IMR-90 (cell line): ENCODE data around the gene PHLDB1. TPM values are rescaled to one million over a fixed set of nuclear protein-coding genes. Genes with fewer than 3 reads are reported as not detected.

Experiments
- ATAC-seq: fragments of 200-7000 bp; cut with Tn5 transposase; 2 replicates; pipeline ENCODE4 v1.9.1; 2020; ENCODE audit warnings: low read depth, mild to moderate bottlenecking, moderate library complexity
- BruUV-seq: library from RNA; stranded (reverse); fragments of 400-500 nt; replicated peaks from 2 replicates; lab custom pipeline; 2021; lab: Mats Ljungman, UMichigan
- CTCF ChIA-PET: fragments of 300-600 bp; formaldehyde crosslinking; extraction: SDS; loops from one replicate; lab custom pipeline; 2021; ENCODE audit warnings: antibody characterized with exemption; lab: Yijun Ruan, JAX
- POLR2A ChIA-PET: fragments of 300-600 bp; sonication (Branson Sonifier 250); formaldehyde crosslinking; loops from one replicate; lab custom pipeline; 2022; ENCODE audit warnings: antibody characterized with exemption; ENCODE audit not compliant: unreplicated experiment; lab: Charles Lee
- DNase-seq: peaks from one replicate; pipeline ENCODE4 v3.0.0; 2013
- H2AFZ ChIP-seq: replicated peaks from 2 replicates; pipeline ENCODE3; 2013; ENCODE audit warnings: low read length, mild to moderate bottlenecking; ENCODE audit not compliant: poor library complexity
- H2AK5ac ChIP-seq: 2 replicates; pipeline ENCODE4 v1.6.1; 2013; ENCODE audit warnings: low read depth, low read length, inconsistent platforms
- H2AK9ac ChIP-seq: replicated peaks from 2 replicates; pipeline ENCODE3; 2013; ENCODE audit warnings: mild to moderate bottlenecking, low read depth, low read length, moderate library complexity; ENCODE audit not compliant: poor library complexity
- H2BK120ac ChIP-seq: 2 replicates; pipeline ENCODE4 v1.6.1; 2013; ENCODE audit warnings: low read depth, low read length, inconsistent platforms
- H2BK15ac ChIP-seq: 3 replicates; pipeline ENCODE4 v1.6.1; 2013; ENCODE audit warnings: low read depth, low read length, inconsistent platforms
- H2BK20ac ChIP-seq: 2 replicates; pipeline ENCODE4 v1.6.1; 2013; ENCODE audit warnings: low read depth, mild to moderate bottlenecking, inconsistent platforms, low read length, moderate library complexity
- H2BK5ac ChIP-seq: 2 replicates; pipeline ENCODE4 v1.6.1; 2013; ENCODE audit warnings: mild to moderate bottlenecking, low read depth, low read length, inconsistent platforms; ENCODE audit not compliant: poor library complexity, severe bottlenecking
- H3K14ac ChIP-seq: replicated peaks from 2 replicates; pipeline ENCODE4 v1.6.1; 2013; ENCODE audit warnings: low read depth, low read length, inconsistent platforms
- H3K18ac ChIP-seq: 2 replicates; pipeline ENCODE4 v1.6.1; 2013; ENCODE audit warnings: low read depth, low read length, control low read depth
- H3K23ac ChIP-seq: 2 replicates; pipeline ENCODE4 v1.6.1; 2013; ENCODE audit warnings: low read depth, low read length, inconsistent platforms
- H3K27ac ChIP-seq: 2 replicates; pipeline ENCODE4 v1.5.1; 2013; ENCODE audit warnings: mild to moderate bottlenecking, control low read depth, low read length; ENCODE audit not compliant: insufficient read depth
- H3K27me3 ChIP-seq: 2 replicates; pipeline ENCODE4 v1.6.1; 2013; ENCODE audit warnings: low read length; ENCODE audit not compliant: control insufficient read depth, insufficient read depth
- H3K36me3 ChIP-seq: 2 replicates; pipeline ENCODE4 v1.6.1; 2013; ENCODE audit warnings: low read length, mixed read lengths; ENCODE audit not compliant: control insufficient read depth, insufficient read depth
- H3K4ac ChIP-seq: 2 replicates; pipeline ENCODE4 v1.6.1; 2013; ENCODE audit warnings: low read depth, low read length, inconsistent platforms
- H3K4me1 ChIP-seq: 2 replicates; pipeline ENCODE4 v1.6.1; 2013; ENCODE audit warnings: low read length, mixed read lengths; ENCODE audit not compliant: control insufficient read depth, insufficient read depth
- H3K4me2 ChIP-seq: 2 replicates; pipeline ENCODE4 v1.6.1; 2013; ENCODE audit warnings: low read depth, mild to moderate bottlenecking, control low read depth, low read length, moderate library complexity
- H3K4me3 ChIP-seq: 2 replicates; pipeline ENCODE4 v1.5.1; 2013; ENCODE audit warnings: low read depth, mild to moderate bottlenecking, control low read depth, low read length, moderate library complexity; ENCODE audit not compliant: insufficient read depth
- H3K56ac ChIP-seq: 2 replicates; pipeline ENCODE4 v1.6.1; 2013; ENCODE audit warnings: low read length, inconsistent platforms; ENCODE audit not compliant: insufficient read depth; ENCODE audit errors: extremely low read depth
- H3K79me1 ChIP-seq, 2 experiments: 2 replicates each; pipeline ENCODE4 v1.6.1; 2013; ENCODE audit warnings: low read length in 2 of 2, inconsistent platforms in 1 of 2, low read depth in 1 of 2
- H3K9ac ChIP-seq: 2 replicates; pipeline ENCODE4 v1.6.1; 2013; ENCODE audit warnings: low read depth, low read length, control low read depth
- H3K9me1 ChIP-seq: 2 replicates; pipeline ENCODE4 v1.6.1; 2013; ENCODE audit warnings: low read length, inconsistent platforms; ENCODE audit not compliant: insufficient read depth
- H3K9me3 ChIP-seq: 2 replicates; pipeline ENCODE4 v1.6.1; 2013; ENCODE audit warnings: low read length; ENCODE audit not compliant: control insufficient read depth, insufficient read depth
- H4K20me1 ChIP-seq: 2 replicates; pipeline ENCODE4 v1.6.1; 2013; ENCODE audit warnings: low read length, inconsistent platforms; ENCODE audit not compliant: insufficient read depth
- H4K5ac ChIP-seq: 2 replicates; pipeline ENCODE4 v1.6.1; 2013; ENCODE audit warnings: mild to moderate bottlenecking, low read depth, low read length, control low read depth
- H4K8ac ChIP-seq, 2 experiments: 2 replicates each; pipeline ENCODE4 v1.6.1; 2013; ENCODE audit warnings: low read depth in 2 of 2, low read length in 2 of 2, control low read depth in 1 of 2, inconsistent platforms in 1 of 2
- H4K91ac ChIP-seq: 2 replicates; pipeline ENCODE4 v1.6.1; 2013; ENCODE audit warnings: low read depth, low read length, inconsistent platforms; ENCODE audit not compliant: insufficient read depth
- POLR2A ChIP-seq: IDR thresholded peaks from 2 replicates; pipeline ENCODE4 v1.6.1; 2012; ENCODE audit warnings: mild to moderate bottlenecking, low read depth, low read length
- WGBS, 2 experiments: methylation state at CpG; one replicate each; pipeline versions ENCODE4 v1.1.5 to v1.1.7; 2013; ENCODE audit warnings: missing lambda C conversion rate in 2 of 2; ENCODE audit not compliant: insufficient read length in 1 of 2; ENCODE audit errors: extremely low coverage in 2 of 2; 5-methylcytosine and 5-hydroxymethylcytosine counted together
- dilution Hi-C: fragments of 300-500 bp; cut with HindIII; formaldehyde crosslinking; loops from one replicate; pipeline ENCODE4 v1.14.3; 2018; ENCODE audit warnings: low sequenced_read_pairs; ENCODE audit not compliant: unreplicated experiment
- in situ Hi-C: fragments of 300-500 bp; cut with MboI; formaldehyde crosslinking; loops from 3 replicates; pipeline ENCODE4 v1.14.3; 2019; ENCODE audit warnings: low sequenced_read_pairs, inconsistent platforms, mixed read lengths
- intact Hi-C: fragments of 100-400 bp; cut with micrococcal nuclease; formaldehyde crosslinking; loops from 2 replicates; pipeline ENCODE4 v1.10.0; 2022
- polyA plus RNA-seq, 3 experiments: library from polyadenylated mRNA; depleted of rRNA; stranded (reverse); fragments of >200 nt; gene quantifications; 2 replicates each; pipeline ENCODE4 v1.2.3, GENCODE V29; 2012; ENCODE audit warnings: low replicate concordance in 1 of 3
- total RNA-seq: library from RNA; depleted of rRNA; stranded (reverse); fragments of >200 nt; gene quantifications from 2 replicates; pipeline ENCODE4 v1.2.3, GENCODE V29; 2012
- TF ChIP-seq, protein P1 (sequence below): fragments of 150-350 bp; IDR thresholded peaks from 2 replicates; pipeline ENCODE4 v1.6.1; 2017; ENCODE audit warnings: mild to moderate bottlenecking, antibody characterized with exemption, low read length, low read depth

PHLDB1 gene
- total and polyA plus RNA-seq, 2 of the 4 experiments (the other 2 are of a cell fraction): 40.0 to 90.4 TPM

- WGBS, 2 experiments: no CpG with 5 or more reads among the region's 3 CpGs
- TF ChIP-seq, protein P1, sequence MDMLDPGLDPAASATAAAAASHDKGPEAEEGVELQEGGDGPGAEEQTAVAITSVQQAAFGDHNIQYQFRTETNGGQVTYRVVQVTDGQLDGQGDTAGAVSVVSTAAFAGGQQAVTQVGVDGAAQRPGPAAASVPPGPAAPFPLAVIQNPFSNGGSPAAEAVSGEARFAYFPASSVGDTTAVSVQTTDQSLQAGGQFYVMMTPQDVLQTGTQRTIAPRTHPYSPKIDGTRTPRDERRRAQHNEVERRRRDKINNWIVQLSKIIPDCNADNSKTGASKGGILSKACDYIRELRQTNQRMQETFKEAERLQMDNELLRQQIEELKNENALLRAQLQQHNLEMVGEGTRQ: no peak
- 0 out of 2 replicates have a peak, but pooled peaks have one; percentile 17 for TF ChIP-seq POLR2A
- Histone ChIP-seq H3K9me1 (peaks cover 25% of the 10 kb centered on the region), H3K4ac (peak overlapping the region; percentile 57), H2AFZ (no peak overlapping the region), H3K18ac (peak overlapping the region; percentile 67), H3K56ac (peak overlapping the region; percentile 11; the same call in 1 of the 2 replicates), H2AK9ac (no peak overlapping the region), H2BK20ac (no peak overlapping the region), H3K4me3 (no peak overlapping the region), H3K9ac (peak overlapping the region; percentile 26), H3K14ac (peak overlapping the region; percentile 34; the same call in 1 of the 2 replicates), H3K27ac (peak overlapping the region; percentile 73; the same call in 1 of the 2 replicates), H3K27me3 (no peaks in the 10 kb centered on the region), H4K91ac (no peak overlapping the region), H4K5ac (peak overlapping the region; percentile 12; the same call in 1 of the 2 replicates), H2BK5ac (peak overlapping the region; percentile 21), H4K8ac (peak overlapping the region in 1 of 2 experiments; percentile 39; a peak in 1 of 4 replicates), H2AK5ac (no peak overlapping the region), H3K9me3 (no peaks in the 10 kb centered on the region), H2BK15ac (no peak overlapping the region), H4K20me1 (peaks cover 9% of the 10 kb centered on the region), H3K36me3 (peaks cover 20% of the 10 kb centered on the region), H2BK120ac (0 out of 2 replicates have a peak overlapping the region, but pooled peaks have one; percentile 32), H3K79me1 (peaks cover 14 to 51% of the 10 kb centered on the region in 2 experiments; a peak in 3 of 4 replicates), H3K4me1 (peaks cover 31% of the 10 kb centered on the region), H3K4me2 (no peak overlapping the region), H3K23ac (peak overlapping the region; percentile 80; the same call in 1 of the 2 replicates)
- ChIA-PET POLR2A (interaction anchor here (1.0 kb wide), 1 partner anchor 15 kb away, joined by 4 read pairs; no protein-coding TSS in a partner anchor), CTCF (interaction anchor here (1.0 to 1.8 kb wide), 2 partner anchors 10 to 12 kb away, joined by 3 to 6 read pairs; no protein-coding TSS in a partner anchor)
- no TSS peak for BruUV-seq
- intact Hi-C loops: no loop called here
- in situ Hi-C loops: no loop called here
- ATAC-seq: no peak
- no peak for DNase-seq
- dilution Hi-C loops: no loop called here
Observed at GRCh38 chr11:118604566-118604965, 2.8 kb upstream of the PHLDB1 start.
